ENCODE data around the gene SH3GLB2. TPM values are rescaled to one million over a fixed set of nuclear protein-coding genes. Genes with fewer than 3 reads are reported as not detected.

The SH3GLB2 gene
- polyA plus RNA-seq, 2 of the 4 experiments (the other 2 are of a cell fraction), result 28.3 to 42.6 TPM

- no peak overlapping the region for H3K4me2 ChIP-seq
- no peak for DNase-seq (ENCODE audit: low read depth in 1 of 2, low spot score in 1 of 2)
- no peak for TF ChIP-seq POLR2AphosphoS2 (conservative IDR thresholded peaks at IDR 0.05; ENCODE audit: low read length)
- no peaks in the 10 kb centered on the region for H3K9me3 ChIP-seq
- WGBS (ENCODE audit: missing lambda C conversion rate), result 91% methylated on average over 11 of the region's 11 CpGs
- ChIA-PET CTCF (interaction anchor here (1.4 kb wide), 1 partner anchor 11 kb away, joined by 3 read pairs; no protein-coding TSS in a partner anchor), POLR2A (no interaction called here)
- H3K4me3 ChIP-seq, result no peak overlapping the region
- H3K4me1 ChIP-seq, result peaks cover 10% of the 10 kb centered on the region; the same call in 2 of the 3 replicates
- no peak for ATAC-seq
- no peak for FAIRE-seq
- H3K27ac ChIP-seq, result no peak overlapping the region
These were observed 48.5 kb upstream of the SH3GLB2 start for GRCh38 chr9:129076640-129077037.

GRCh38 chr9:129075996-129076639 lies 48.0 kb upstream of the SH3GLB2 start:
- DNase-seq (ENCODE audit: low read depth in 1 of 2, low spot score in 1 of 2) (no peak), ATAC-seq (no peak), FAIRE-seq (no peak)
- no peak for TF ChIP-seq JUN (IDR thresholded peaks at IDR 0.05)
- TF ChIP-seq REST (IDR thresholded peaks at IDR 0.05), result no peak
- no peak for TF ChIP-seq EHF (CRISPR knock-in tag; IDR thresholded peaks at IDR 0.05)
- TF ChIP-seq SMC3 (IDR thresholded peaks at IDR 0.05), result no peak
- no peak for TF ChIP-seq HOXB13 (CRISPR knock-in tag; IDR thresholded peaks at IDR 0.05; ENCODE audit: low read depth)
- TF ChIP-seq RNF2 (IDR thresholded peaks at IDR 0.05; ENCODE audit: borderline replicate concordance, low read depth), result no peak
- TF ChIP-seq ATOH8 (CRISPR knock-in tag; IDR thresholded peaks at IDR 0.05; ENCODE audit: low read depth), result no peak
- no peak for TF ChIP-seq ZC3H11A (IDR thresholded peaks at IDR 0.05)
- no peak for TF ChIP-seq NFE2L2 (conservative IDR thresholded peaks at IDR 0.05; ENCODE audit: low read length)
- no peak for TF ChIP-seq ZSCAN20 (CRISPR knock-in tag; IDR thresholded peaks at IDR 0.05)
- TF ChIP-seq MAX (IDR thresholded peaks at IDR 0.05), result no peak
- Histone ChIP-seq H3K27ac (no peak overlapping the region), H3K4me3 (no peak overlapping the region), H3K9me3 (no peaks in the 10 kb centered on the region), H3K4me1 (peaks cover 10% of the 10 kb centered on the region; the same call in 2 of the 3 replicates), H3K4me2 (no peak overlapping the region)
- WGBS (ENCODE audit: missing lambda C conversion rate), result 83% methylated on average over 16 of the region's 16 CpGs
- POLR2A ChIA-PET, result no interaction called here
- CTCF ChIA-PET, result interaction anchor here (0.8 to 1.4 kb wide), 2 partner anchors 12 to 661 kb away, joined by 3 read pairs; no protein-coding TSS in a partner anchor

- no peak overlapping the region for H3K4me2 ChIP-seq
- H3K9me3 ChIP-seq, result no peaks in the 10 kb centered on the region
- no peak for DNase-seq (ENCODE audit: low read depth in 1 of 2, low spot score in 1 of 2)
- CTCF ChIA-PET, result interaction anchor here (0.6 to 1.8 kb wide), 8 partner anchors 10 to 137 kb away, joined by 3 to 6 read pairs (median 4); partner anchors contain the start of gene SH3GLB2
- 92% methylated on average over 3 of the region's 3 CpGs for WGBS (ENCODE audit: missing lambda C conversion rate)
- no peak overlapping the region for H3K4me3 ChIP-seq
- H3K4me1 ChIP-seq, result peaks cover 4% of the 10 kb centered on the region; the same call in 2 of the 3 replicates
- no peak overlapping the region for H3K27ac ChIP-seq
- ATAC-seq, result no peak
- no peak for FAIRE-seq
- POLR2A ChIA-PET, result no interaction called here
- TF ChIP-seq KDM5A (IDR thresholded peaks at IDR 0.05) (no peak), CHD4 (IDR thresholded peaks at IDR 0.05; ENCODE audit: borderline replicate concordance) (no peak), POLR2AphosphoS2 (conservative IDR thresholded peaks at IDR 0.05; ENCODE audit: low read length) (no peak), NPAS2 (CRISPR knock-in tag; IDR thresholded peaks at IDR 0.05; ENCODE audit: borderline replicate concordance) (no peak), FOSL2 (IDR thresholded peaks at IDR 0.05) (no peak), FOSL2 (CRISPR knock-in tag; IDR thresholded peaks at IDR 0.05) (no peak), NR3C1 (IDR thresholded peaks at IDR 0.05) (no peak), CBX2 (IDR thresholded peaks at IDR 0.05; ENCODE audit: borderline replicate concordance, low read depth) (no peak), POLR2A (IDR thresholded peaks at IDR 0.05; ENCODE audit: low read length) (no peak), E2F6 (IDR thresholded peaks at IDR 0.05; ENCODE audit: borderline replicate concordance, low read depth) (no peak), HOXB5 (CRISPR knock-in tag; IDR thresholded peaks at IDR 0.05) (no peak), PHF8 (IDR thresholded peaks at IDR 0.05; ENCODE audit: borderline replicate concordance, low read depth) (no peak), EHMT2 (IDR thresholded peaks at IDR 0.05; ENCODE audit: low read depth) (no peak), HMGXB4 (CRISPR knock-in tag; IDR thresholded peaks at IDR 0.05; ENCODE audit: borderline replicate concordance) (no peak), CBX8 (IDR thresholded peaks at IDR 0.05) (no peak), EP300 (IDR thresholded peaks at IDR 0.05) (no peak), RFX5 (IDR thresholded peaks at IDR 0.05) (no peak)
These were observed 46.0 kb upstream of the SH3GLB2 start for GRCh38 chr9:129074106-129074505.
